ENCODE results near the gene IFT80.
A peak's percentile ranks its signal among the peaks of the same experiment; 100 is the strongest.

IFT80 gene

GRCh38 chr3:160399125-160400029 lies at the start of gene IFT80, which contains the start of gene SMC4:
Gene IFT80 (minus strand): TSS chr3:160399225. CDS start chr3:160384600, 14,625 bp downstream.
Gene SMC4 (plus strand): TSS chr3:160399650. CDS start chr3:160400827, 1,177 bp downstream.
- DNase-seq (ENCODE audit: low read depth in 2 of 2) = peak; percentile 91 to 92

- DNase-seq (ENCODE audit: low read depth in 2 of 2) = peak; percentile 20 to 29
These were observed 48.5 kb upstream of the IFT80 start for GRCh38 chr3:160447544-160447943.

- no peak for DNase-seq (ENCODE audit: low read depth in 2 of 2)
These were observed 47.6 kb upstream of the IFT80 start for GRCh38 chr3:160446522-160447056.

- no peak for DNase-seq (ENCODE audit: low read depth in 2 of 2)
These were observed 46.8 kb upstream of the IFT80 start for GRCh38 chr3:160445854-160446253.

GRCh38 chr3:160444411-160444810 lies 45.4 kb upstream of the IFT80 start:
- no peak for DNase-seq (ENCODE audit: low read depth in 2 of 2)

GRCh38 chr3:160440687-160441086 lies 41.7 kb upstream of the IFT80 start:
- no peak for DNase-seq (ENCODE audit: low read depth in 2 of 2)

- DNase-seq (ENCODE audit: low read depth in 2 of 2) = no peak
These were observed 38.0 kb upstream of the IFT80 start for GRCh38 chr3:160437083-160437455.

- DNase-seq (ENCODE audit: low read depth in 2 of 2) = no peak
These were observed 36.7 kb upstream of the IFT80 start for GRCh38 chr3:160435747-160436146.

- DNase-seq (ENCODE audit: low read depth in 2 of 2) = no peak
These were observed 36.1 kb upstream of the IFT80 start for GRCh38 chr3:160435095-160435494.

GRCh38 chr3:160434071-160434470 lies 35.0 kb upstream of the IFT80 start:
- peak; percentile 33 to 37 for DNase-seq (ENCODE audit: low read depth in 2 of 2)

GRCh38 chr3:160427832-160428424 lies 28.9 kb upstream of the IFT80 start:
- no peak for DNase-seq (ENCODE audit: low read depth in 2 of 2)

GRCh38 chr3:160417311-160417710 lies 18.3 kb upstream of the IFT80 start:
- no peak for DNase-seq (ENCODE audit: low read depth in 2 of 2)

GRCh38 chr3:160413613-160414248 lies 14.7 kb upstream of the IFT80 start:
- peak; percentile 55 to 64 for DNase-seq (ENCODE audit: low read depth in 2 of 2)

- DNase-seq (ENCODE audit: low read depth in 2 of 2) = no peak
These were observed 13.5 kb upstream of the IFT80 start for GRCh38 chr3:160412477-160412876.

- DNase-seq (ENCODE audit: low read depth in 2 of 2) = no peak
These were observed 11.0 kb upstream of the IFT80 start for GRCh38 chr3:160409812-160410610.

GRCh38 chr3:160403796-160404470 lies 4.9 kb upstream of the IFT80 start:
- DNase-seq (ENCODE audit: low read depth in 2 of 2) = no peak

- no peak for DNase-seq (ENCODE audit: low read depth in 2 of 2)
These were observed 4.1 kb upstream of the IFT80 start for GRCh38 chr3:160403028-160403545.

- DNase-seq (ENCODE audit: low read depth in 2 of 2) = no peak
These were observed 3.4 kb upstream of the IFT80 start for GRCh38 chr3:160402221-160403027.

- DNase-seq (ENCODE audit: low read depth in 2 of 2) = peak in 1 of 2 experiments; percentile 48
These were observed 2.5 kb upstream of the IFT80 start for GRCh38 chr3:160401291-160402095.
